ENCODE measurements around the gene SPINK9. TPM values are rescaled to one million over a fixed set of nuclear protein-coding genes. Genes with fewer than 3 reads are reported as not detected.

The SPINK9 gene
- total RNA-seq, result not detected in 2 replicates

GRCh38 chr5:148335259-148335658, at the start of gene SPINK9:
Gene SPINK9 (plus strand): TSS chr5:148335559. CDS start chr5:148335614, 55 bp downstream.

GRCh38 chr5:148312153-148312552, 23.2 kb upstream of the SPINK9 start, which contains the start of gene SPINK7:
Gene SPINK7 (plus strand): TSS chr5:148312423. CDS start chr5:148312484, 61 bp downstream.

GRCh38 chr5:148383564-148384379, 48.4 kb downstream of the SPINK9 start, which contains the start of gene FBXO38:
Gene FBXO38 (plus strand): TSS chr5:148383958. CDS start chr5:148394777, 10,819 bp downstream.

Small RNAs within 50 kb of the gene (small RNA-seq; reads per million reads assigned to genes)
- gene RF00017, result not detected

Other genes starting within 250 kb of the SPINK9 start
- gene SPINK14, start 167.0 kb upstream of the SPINK9 start, total RNA-seq, result not detected in 2 replicates
- 0.39 TPM in 1 of 2 replicates, not detected in the other for gene SPINK6, start 132.5 kb upstream of the SPINK9 start, total RNA-seq
- not detected in 2 replicates for gene MARCOL, start 97.0 kb upstream of the SPINK9 start, total RNA-seq
- gene SPINK13, start 66.8 kb upstream of the SPINK9 start, total RNA-seq, result not detected in 2 replicates
- gene SPINK7, start 23.1 kb upstream of the SPINK9 start, total RNA-seq, result not detected in 2 replicates
- 61.7 and 72.2 TPM in 2 replicates for gene FBXO38, start 48.4 kb downstream of the SPINK9 start, total RNA-seq